GM23338 (cell line): Measurements from ENCODE around the gene MUC5B. TPM values are rescaled to one million over a fixed set of nuclear protein-coding genes. Genes with fewer than 3 reads are reported as not detected.
"Not testable (repeated sequence)": the region's sequence is repeated elsewhere in the genome, so short reads cannot be mapped to it uniquely, and the experiment has no call there.

Experiments
- ATAC-seq: fragments of 200-7000 bp; cut with Tn5 transposase; 3 replicates; pipeline ENCODE4 v1.9.1; 2020
- DNase-seq: peaks from one replicate; pipeline ENCODE4 v3.0.0-alpha.2; 2015; ENCODE audit warnings: low spot score
- H2AFZ ChIP-seq: fragments of 200-600 bp; sonication (generic); 2 replicates; pipeline ENCODE4 v1.8.0; 2016; ENCODE audit warnings: antibody characterized with exemption, mild to moderate bottlenecking, moderate library complexity
- H3F3A ChIP-seq: fragments of 200-600 bp; sonication (generic); replicated peaks from 2 replicates; pipeline ENCODE4 v1.8.0; 2017; ENCODE audit warnings: antibody characterized with exemption, mixed run types, low read depth
- H3K27ac ChIP-seq: fragments of 200-600 bp; sonication (generic); 2 replicates; pipeline ENCODE4 v1.6.1; 2016; ENCODE audit warnings: low read depth
- H3K27me3 ChIP-seq: fragments of 200-600 bp; sonication (generic); 2 replicates; pipeline ENCODE4 v1.8.0; 2016; ENCODE audit warnings: mild to moderate bottlenecking, mixed run types, moderate library complexity; ENCODE audit not compliant: insufficient read depth
- H3K36me3 ChIP-seq: fragments of 200-600 bp; sonication (generic); 2 replicates; pipeline ENCODE4 v1.8.0; 2016; ENCODE audit warnings: mild to moderate bottlenecking; ENCODE audit not compliant: insufficient read depth
- H3K4me1 ChIP-seq: fragments of 200-600 bp; sonication (generic); 2 replicates; pipeline ENCODE4 v1.8.0; 2016; ENCODE audit warnings: mild to moderate bottlenecking, moderate library complexity; ENCODE audit not compliant: insufficient read depth
- H3K4me2 ChIP-seq: fragments of 200-600 bp; sonication (generic); 2 replicates; pipeline ENCODE4 v1.7.1; 2017; ENCODE audit warnings: mixed run types
- H3K4me3 ChIP-seq: fragments of 200-600 bp; sonication (generic); 2 replicates; pipeline ENCODE4 v1.6.1; 2016; ENCODE audit warnings: mixed run types
- H3K79me2 ChIP-seq: fragments of 200-600 bp; sonication (generic); replicated peaks from 2 replicates; pipeline ENCODE4 v1.8.0; 2017; ENCODE audit warnings: mild to moderate bottlenecking; ENCODE audit not compliant: insufficient read depth
- H3K9me2 ChIP-seq: fragments of 200-600 bp; sonication (generic); 2 replicates; pipeline ENCODE4 v1.8.0; 2017; ENCODE audit not compliant: insufficient read depth
- H4K20me1 ChIP-seq: fragments of 200-600 bp; sonication (generic); replicated peaks from 2 replicates; pipeline ENCODE4 v1.8.0; 2017; ENCODE audit warnings: mild to moderate bottlenecking; ENCODE audit not compliant: insufficient read depth
- H3K27ac Mint-ChIP-seq: 2 replicates; pipeline ENCODE4 v1.8.0; 2020; ENCODE audit warnings: inconsistent platforms, mild to moderate bottlenecking, moderate library complexity, mixed read lengths
- H3K27me3 Mint-ChIP-seq: 3 replicates; pipeline ENCODE4 v1.8.0; 2022; ENCODE audit warnings: low read depth, mild to moderate bottlenecking, moderate library complexity, mixed read lengths, inconsistent platforms; ENCODE audit not compliant: insufficient read depth, poor library complexity
- H3K36me3 Mint-ChIP-seq: 3 replicates; pipeline ENCODE4 v1.8.0; 2021; ENCODE audit warnings: low read depth, mild to moderate bottlenecking, inconsistent platforms, moderate library complexity, mixed read lengths
- H3K4me1 Mint-ChIP-seq: 3 replicates; pipeline ENCODE4 v1.8.0; 2020; ENCODE audit warnings: mild to moderate bottlenecking, inconsistent platforms, mixed read lengths
- H3K4me3 Mint-ChIP-seq: 3 replicates; pipeline ENCODE4 v1.8.0; 2021; ENCODE audit warnings: moderate library complexity, mild to moderate bottlenecking, inconsistent platforms, mixed read lengths
- H3K9me3 Mint-ChIP-seq: 3 replicates; pipeline ENCODE4 v1.8.0; 2020; ENCODE audit warnings: moderate library complexity, mild to moderate bottlenecking, inconsistent platforms, mixed read lengths
- polyA plus RNA-seq: library from polyadenylated mRNA; unstranded; fragments of >200 nt; fragmentation: Nextera tagmentation; extraction: Ambion mirVana; gene quantifications from 2 replicates; pipeline ENCODE4 v1.2.1, GENCODE V29; 2016
- total RNA-seq: library from RNA; depleted of rRNA; stranded (reverse); fragments of >200 nt; shearing (Covaris generic); gene quantifications from 2 replicates; pipeline ENCODE4 v1.2.3, GENCODE V29; 2014

Gene MUC5B
- total and polyA plus RNA-seq, 2 experiments from 2014 or later, result 0.18 to 0.90 TPM

DNA sequence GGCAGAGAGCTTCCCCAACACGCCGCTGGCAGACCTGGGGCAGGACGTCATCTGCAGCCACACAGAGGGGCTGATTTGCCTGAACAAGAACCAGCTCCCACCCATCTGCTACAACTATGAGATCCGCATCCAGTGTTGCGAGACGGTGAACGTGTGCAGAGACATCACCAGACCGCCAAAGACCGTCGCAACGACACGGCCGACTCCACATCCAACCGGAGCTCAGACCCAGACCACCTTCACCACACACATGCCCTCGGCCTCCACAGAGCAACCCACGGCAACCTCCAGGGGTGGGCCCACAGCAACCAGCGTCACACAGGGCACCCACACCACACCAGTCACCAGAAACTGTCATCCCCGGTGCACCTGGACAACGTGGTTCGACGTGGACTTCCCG is 38.7 kb upstream of the MUC5B start:
- not testable (repeated sequence) for DNase-seq, H3K36me3 Mint-ChIP-seq, H3K9me3 Mint-ChIP-seq, H3K9me2 ChIP-seq, H3K79me2 ChIP-seq, H3K4me2 ChIP-seq, H3K4me1 ChIP-seq, H3K4me3 ChIP-seq, H3K27me3 Mint-ChIP-seq, H3K27ac Mint-ChIP-seq, H3K27me3 ChIP-seq, ATAC-seq, H4K20me1 ChIP-seq, H3K27ac ChIP-seq, H2AFZ ChIP-seq, H3F3A ChIP-seq, H3K36me3 ChIP-seq, H3K4me3 Mint-ChIP-seq, H3K4me1 Mint-ChIP-seq

DNA sequence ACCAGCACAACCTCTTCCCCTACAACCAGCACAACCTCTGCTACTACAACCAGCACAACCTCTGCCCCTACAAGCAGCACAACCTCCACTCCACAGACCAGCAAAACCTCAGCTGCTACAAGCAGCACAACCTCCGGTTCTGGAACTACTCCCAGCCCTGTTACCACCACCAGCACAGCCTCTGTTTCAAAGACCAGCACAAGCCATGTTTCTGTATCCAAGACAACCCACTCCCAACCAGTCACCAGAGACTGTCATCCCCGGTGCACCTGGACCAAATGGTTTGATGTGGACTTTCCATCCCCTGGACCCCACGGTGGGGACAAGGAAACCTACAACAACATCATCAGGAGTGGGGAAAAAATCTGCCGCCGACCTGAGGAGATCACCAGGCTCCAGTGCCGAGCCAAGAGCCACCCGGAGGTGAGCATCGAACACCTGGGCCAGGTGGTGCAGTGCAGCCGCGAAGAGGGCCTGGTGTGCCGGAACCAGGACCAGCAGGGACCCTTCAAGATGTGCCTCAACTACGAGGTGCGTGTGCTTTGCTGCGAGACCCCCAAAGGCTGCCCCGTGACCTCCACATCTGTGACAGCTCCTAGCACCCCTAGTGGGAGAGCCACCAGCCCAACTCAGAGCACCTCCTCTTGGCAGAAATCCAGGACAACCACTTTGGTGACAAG is 34.3 kb upstream of the MUC5B start:
- H3K4me2 ChIP-seq, H3F3A ChIP-seq, H2AFZ ChIP-seq, H3K4me3 Mint-ChIP-seq, H3K36me3 ChIP-seq, H3K27me3 Mint-ChIP-seq, H3K4me1 Mint-ChIP-seq, H3K4me3 ChIP-seq, H3K9me3 Mint-ChIP-seq, DNase-seq, H3K79me2 ChIP-seq, H3K27ac ChIP-seq, ATAC-seq, H4K20me1 ChIP-seq, H3K4me1 ChIP-seq, H3K9me2 ChIP-seq, H3K27ac Mint-ChIP-seq, H3K27me3 ChIP-seq, H3K36me3 Mint-ChIP-seq: not testable (repeated sequence)

DNA sequence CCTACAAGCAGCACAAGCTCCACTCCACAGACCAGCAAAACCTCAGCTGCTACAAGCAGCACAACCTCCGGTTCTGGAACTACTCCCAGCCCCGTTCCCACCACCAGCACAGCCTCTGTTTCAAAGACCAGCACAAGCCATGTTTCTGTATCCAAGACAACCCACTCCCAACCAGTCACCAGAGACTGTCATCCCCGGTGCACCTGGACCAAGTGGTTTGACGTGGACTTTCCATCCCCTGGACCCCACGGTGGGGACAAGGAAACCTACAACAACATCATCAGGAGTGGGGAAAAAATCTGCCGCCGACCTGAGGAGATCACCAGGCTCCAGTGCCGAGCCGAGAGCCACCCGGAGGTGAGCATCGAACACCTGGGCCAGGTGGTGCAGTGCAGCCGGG is 33.0 kb upstream of the MUC5B start:
- H3K4me1 Mint-ChIP-seq, H3K27ac Mint-ChIP-seq, H3K4me1 ChIP-seq, H3K27me3 ChIP-seq, H3K79me2 ChIP-seq, H3F3A ChIP-seq, H2AFZ ChIP-seq, H3K27ac ChIP-seq, ATAC-seq, H4K20me1 ChIP-seq, H3K4me3 ChIP-seq, H3K4me3 Mint-ChIP-seq, H3K27me3 Mint-ChIP-seq, H3K4me2 ChIP-seq, H3K9me2 ChIP-seq, H3K9me3 Mint-ChIP-seq, H3K36me3 Mint-ChIP-seq, DNase-seq, H3K36me3 ChIP-seq: not testable (repeated sequence)

DNA sequence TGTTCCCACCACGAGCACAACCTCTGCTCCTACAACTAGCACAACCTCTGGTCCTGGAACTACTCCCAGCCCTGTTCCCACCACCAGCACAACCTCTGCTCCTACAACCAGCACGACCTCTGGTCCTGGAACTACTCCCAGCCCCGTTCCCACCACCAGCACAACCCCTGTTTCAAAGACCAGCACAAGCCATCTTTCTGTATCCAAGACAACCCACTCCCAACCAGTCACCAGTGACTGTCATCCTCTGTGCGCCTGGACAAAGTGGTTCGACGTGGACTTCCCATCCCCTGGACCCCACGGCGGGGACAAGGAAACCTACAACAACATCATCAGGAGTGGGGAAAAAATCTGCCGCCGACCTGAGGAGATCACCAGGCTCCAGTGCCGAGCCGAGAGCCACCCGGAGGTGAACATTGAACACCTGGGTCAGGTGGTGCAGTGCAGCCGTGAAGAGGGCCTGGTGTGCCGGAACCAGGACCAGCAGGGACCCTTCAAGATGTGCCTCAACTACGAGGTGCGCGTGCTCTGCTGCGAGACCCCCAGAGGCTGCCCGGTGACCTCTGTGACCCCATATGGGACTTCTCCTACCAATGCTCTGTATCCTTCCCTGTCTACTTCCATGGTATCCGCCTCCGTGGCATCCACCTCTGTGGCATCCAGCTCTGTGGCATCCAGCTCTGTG is 30.9 kb upstream of the MUC5B start:
- H3K27ac Mint-ChIP-seq, ATAC-seq: not testable (repeated sequence)

More for the DNA sequence above, 30.9 kb upstream of the MUC5B start:
- not testable (repeated sequence) for H4K20me1 ChIP-seq, H3K27me3 ChIP-seq, H3K9me2 ChIP-seq, H2AFZ ChIP-seq, H3K79me2 ChIP-seq, H3K27ac ChIP-seq, H3K4me1 ChIP-seq, H3K4me1 Mint-ChIP-seq, H3K36me3 Mint-ChIP-seq, H3K4me2 ChIP-seq, H3F3A ChIP-seq, H3K27me3 Mint-ChIP-seq, H3K9me3 Mint-ChIP-seq, H3K36me3 ChIP-seq, H3K4me3 Mint-ChIP-seq, H3K4me3 ChIP-seq, DNase-seq
